A549 treated with AZD2906 at 1 μM for 4 hours (cell line): ENCODE measurements around the gene SLC6A6. TPM values are rescaled to one million over a fixed set of nuclear protein-coding genes. Genes with fewer than 3 reads are reported as not detected.

Experiments
- total RNA-seq: library from RNA; stranded (reverse); fragments of 200-300 nt; extraction: Qiagen RNA extraction; gene quantifications from 5 replicates; pipeline ENCODE4 v1.2.3, GENCODE V29; 2022

The SLC6A6 gene
- 82.8 to 116 TPM (median 96.0 TPM) in 5 replicates for total RNA-seq

GRCh38 chr3:14402304-14402811 lies at the start of gene SLC6A6:
SLC6A6 (plus strand) TSS chr3:14402606; CDS start chr3:14443635, 41,029 bp downstream.

Other genes with a start within 250 kb of the SLC6A6 start
- 30.0 to 36.3 TPM (median 32.1 TPM) in 5 replicates for gene XPC, start 224.0 kb upstream of the SLC6A6 start, total RNA-seq
- gene LSM3, start 223.8 kb upstream of the SLC6A6 start, total RNA-seq, result 18.6 to 22.5 TPM (median 20.4 TPM) in 5 replicates
- 0.53 to 1.4 TPM (median 1.3 TPM) in 5 replicates for gene GRIP2, start 137.7 kb downstream of the SLC6A6 start, total RNA-seq
- 10.9 to 16.3 TPM (median 11.8 TPM) in 5 replicates for gene CCDC174, start 249.2 kb downstream of the SLC6A6 start, total RNA-seq